Endothelial cell of umbilical vein (primary cell): ENCODE data around the gene MBD5. TPM values are rescaled to one million over a fixed set of nuclear protein-coding genes. Genes with fewer than 3 reads are reported as not detected.

Experiments used
- BruUV-seq: library from RNA; stranded (reverse); fragments of 400-500 nt; replicated peaks from 2 replicates; lab custom pipeline; 2021; lab: Mats Ljungman, UMichigan
- CTCF ChIA-PET: fragments of 300-600, 350-600 bp; sonication (Branson Sonifier 250); formaldehyde crosslinking; loops from one replicate; lab custom pipeline; 2021; ENCODE audit warnings: antibody characterized with exemption, inconsistent platforms; lab: Charles Lee
- POLR2A ChIA-PET: fragments of 300-600, 350-600 bp; sonication (Branson Sonifier 250); formaldehyde crosslinking; loops from one replicate; lab custom pipeline; 2021; ENCODE audit warnings: antibody characterized with exemption, inconsistent platforms; lab: Charles Lee
- DNase-seq: peaks from one replicate; pipeline ENCODE4 v3.0.0-alpha.2; 2011; ENCODE audit warnings: low read depth, low spot score
- FAIRE-seq: peaks from 2 replicates; lab custom pipeline; 2011; peaks lifted over from hg19 to GRCh38; lab: Jason Lieb, UNC
- H2AFZ ChIP-seq: 2 replicates; pipeline ENCODE4 v1.6.0; 2012; ENCODE audit warnings: low read depth, low read length, control low read depth, inconsistent platforms
- H3K27ac ChIP-seq: 2 replicates; pipeline ENCODE4 v1.5.1; 2011; ENCODE audit warnings: low read depth, mild to moderate bottlenecking, control low read depth, low read length, moderate library complexity; ENCODE audit not compliant: insufficient read depth
- H3K27me3 ChIP-seq, 2 experiments: 2 replicates each; pipeline versions ENCODE4 v1.6.0 to v1.6.1; 2011; ENCODE audit warnings: low read length in 2 of 2, mixed read lengths in 1 of 2; ENCODE audit not compliant: control insufficient read depth in 2 of 2, insufficient read depth in 2 of 2
- H3K36me3 ChIP-seq, 2 experiments: 2 replicates in 1 of 2; 3 replicates in 1 of 2; pipeline ENCODE4 v1.5.1; 2011; ENCODE audit warnings: low read length in 2 of 2, mild to moderate bottlenecking in 1 of 2, moderate library complexity in 1 of 2; ENCODE audit not compliant: control insufficient read depth in 2 of 2, insufficient read depth in 2 of 2; ENCODE audit errors: extremely low read depth in 1 of 2
- H3K4me1 ChIP-seq: 3 replicates; pipeline ENCODE4 v1.5.1; 2011; ENCODE audit warnings: mild to moderate bottlenecking, low read length; ENCODE audit not compliant: control insufficient read depth, insufficient read depth; ENCODE audit errors: extremely low read depth
- H3K4me2 ChIP-seq: 2 replicates; pipeline ENCODE4 v1.6.1; 2011; ENCODE audit warnings: low read length, control low read depth, mixed read lengths; ENCODE audit not compliant: insufficient read depth
- H3K4me3 ChIP-seq, 3 experiments: fragments of 200-600 bp in 1 of 3; sonication (generic), shearing (Covaris generic) in 1 of 3; replicated peaks in 1 of 3; 2 replicates each; pipeline ENCODE4 v1.5.1; 2011 to 2016; ENCODE audit warnings: control low read depth in 3 of 3, low read length in 3 of 3, mild to moderate bottlenecking in 2 of 3, inconsistent platforms in 1 of 3, low read depth in 1 of 3, moderate library complexity in 1 of 3; ENCODE audit not compliant: insufficient read depth in 1 of 3
- H3K79me2 ChIP-seq: 2 replicates; pipeline ENCODE4 v1.6.0; 2012; ENCODE audit warnings: low read length, inconsistent platforms; ENCODE audit not compliant: control insufficient read depth, insufficient read depth
- H3K9ac ChIP-seq: replicated peaks from 2 replicates; pipeline ENCODE3; 2011; ENCODE audit warnings: low read length, control low read depth; ENCODE audit not compliant: insufficient read depth; ENCODE audit errors: extremely low read depth
- H3K9me1 ChIP-seq: replicated peaks from 3 replicates; pipeline ENCODE4 v1.6.0; 2011; ENCODE audit warnings: mild to moderate bottlenecking, low read length; ENCODE audit not compliant: control insufficient read depth, insufficient read depth; ENCODE audit errors: extremely low read depth
- H3K9me3 ChIP-seq: replicated peaks from 2 replicates; pipeline ENCODE4 v1.5.1; 2012; ENCODE audit warnings: low read length, inconsistent platforms; ENCODE audit not compliant: control insufficient read depth, insufficient read depth
- H4K20me1 ChIP-seq: replicated peaks from 2 replicates; pipeline ENCODE3; 2011; ENCODE audit warnings: mild to moderate bottlenecking, low read length; ENCODE audit not compliant: control insufficient read depth, insufficient read depth; ENCODE audit errors: extremely low read depth
- CTCF ChIP-seq, 2 donors: IDR thresholded peaks; 1 replicate in 1 of 2; 2 replicates in 1 of 2; pipeline ENCODE4 v1.5.1; 2011; ENCODE audit warnings: low read length in 2 of 2, mild to moderate bottlenecking in 2 of 2, moderate library complexity in 2 of 2, control low read depth in 1 of 2, inconsistent platforms in 1 of 2, low read depth in 1 of 2; ENCODE audit not compliant: insufficient read depth in 1 of 2; ENCODE audit errors: extremely low read depth in 1 of 2
- EZH2 ChIP-seq: IDR thresholded peaks from 2 replicates; pipeline ENCODE4 v1.6.1; 2012; ENCODE audit warnings: borderline replicate concordance, low read depth, mild to moderate bottlenecking, moderate library complexity, low read length, inconsistent platforms; ENCODE audit not compliant: severe bottlenecking
- FOS ChIP-seq: IDR thresholded peaks from 2 replicates; pipeline ENCODE4 v1.6.1; 2011; ENCODE audit warnings: mild to moderate bottlenecking, low read length, moderate library complexity, borderline replicate concordance; ENCODE audit not compliant: insufficient read depth
- MAX ChIP-seq: IDR thresholded peaks from 2 replicates; pipeline ENCODE4 v1.6.1; 2011; ENCODE audit not compliant: insufficient read depth, insufficient read length
- MYC ChIP-seq: IDR thresholded peaks from one replicate; pipeline ENCODE4 v1.6.1; 2011; ENCODE audit warnings: mild to moderate bottlenecking, low read depth, low read length
- POLR2A ChIP-seq: IDR thresholded peaks from 2 replicates; pipeline ENCODE4 v1.6.1; 2012; ENCODE audit warnings: low read depth, mild to moderate bottlenecking, control low read depth, low read length
- POLR2AphosphoS5 ChIP-seq: IDR thresholded peaks from 2 replicates; pipeline ENCODE4 v1.6.1; 2012; ENCODE audit warnings: low read depth, mild to moderate bottlenecking, control low read depth, low read length, moderate library complexity; ENCODE audit not compliant: insufficient read depth
- dilution Hi-C: fragments of 300-500 bp; cut with MboI; formaldehyde crosslinking; loops from one replicate; pipeline ENCODE4 v1.15.0; 2019; ENCODE audit warnings: low sequenced_read_pairs; ENCODE audit not compliant: extremely low pct_ligation_motif_present
- intact Hi-C: fragments of 100-400 bp; cut with micrococcal nuclease; formaldehyde crosslinking; loops from one replicate; pipeline ENCODE4 v1.10.0; 2022
- polyA plus RNA-seq, 4 experiments: library from polyadenylated mRNA; depleted of rRNA in 3 of 4; stranded (reverse) in 3 of 4; unstranded in 1 of 4; fragments of >200 nt; gene quantifications; 2 replicates each; pipeline versions ENCODE4 v1.2.1 to v1.2.3, GENCODE V29; 2011 to 2012; ENCODE audit warnings: missing spikeins in 1 of 4
- total RNA-seq: library from RNA; stranded (reverse); gene quantifications from 2 replicates; pipeline ENCODE4 v1.2.3, GENCODE V29; 2021

The MBD5 gene
- total and polyA plus RNA-seq, 2 donors (not counting 3 experiments of a cell fraction or from before 2014, with no cell fraction given), result 11.3 to 37.0 TPM

GRCh38 chr2:148022351-148022750 is 1.5 kb downstream of the MBD5 start:
- Histone ChIP-seq H2AFZ (no peak overlapping the region), H3K27ac (no peak overlapping the region), H3K9me3 (no peaks in the 10 kb centered on the region), H3K9me1 (no peaks in the 10 kb centered on the region), H3K36me3 (no peaks in the 10 kb centered on the region), H4K20me1 (no peaks in the 10 kb centered on the region), H3K4me1 (peaks cover 25% of the 10 kb centered on the region), H3K27me3 (no peaks in the 10 kb centered on the region), H3K9ac (peak overlapping the region; percentile 91), H3K79me2 (peaks cover 64% of the 10 kb centered on the region), H3K4me2 (peak overlapping the region; percentile 99), H3K4me3 (peak overlapping the region; percentile 77 to 88 (median 88))
- DNase-seq (peak; percentile 18), FAIRE-seq (no peak)
- dilution Hi-C loops (no loop called here), intact Hi-C loops (no loop called here)
- ChIA-PET CTCF (interaction anchor here (0.8 to 4.9 kb wide), 3 partner anchors 10 to 1551 kb away, joined by 3 to 59 read pairs (median 4); no protein-coding TSS in a partner anchor), POLR2A (no interaction called here)
- no TSS peak for BruUV-seq
- no peak for TF ChIP-seq MAX
- TF ChIP-seq CTCF (IDR thresholded peaks at IDR 0.05; ENCODE audit: extremely low read depth in 1 of 2, insufficient read depth in 1 of 2, low read depth in 1 of 2, low read length in 2 of 2), result no peak
- TF ChIP-seq POLR2AphosphoS5, result no peak
- TF ChIP-seq MYC, result no peak
- TF ChIP-seq FOS, result no peak
- no peak for TF ChIP-seq EZH2
- no peak for TF ChIP-seq POLR2A
